Natural killer cell (primary cell): ENCODE results near the gene ARL3. TPM values are rescaled to one million over a fixed set of nuclear protein-coding genes. Genes with fewer than 3 reads are reported as not detected.

Experiments
- ATAC-seq, 3 donors: fragments of 150-1000 bp in 2 of 3; fragments of 200-7000 bp in 1 of 3; cut with Tn5 transposase; 1 replicate in 1 of 3; 2 replicates in 2 of 3; pipeline ENCODE4 v1.10.0; 2021; ENCODE audit warnings: mild to moderate bottlenecking in 2 of 3, moderate library complexity in 2 of 3
- DNase-seq, 2 donors: peaks; one replicate each; pipeline versions ENCODE4 v3.0.0 to v3.0.0-alpha.2; 2013 to 2021; ENCODE audit warnings: mixed read lengths in 1 of 2
- H3K27ac ChIP-seq: one replicate; pipeline ENCODE4 v1.5.1; 2013; ENCODE audit warnings: mild to moderate bottlenecking, low read length
- H3K27me3 ChIP-seq: one replicate; pipeline ENCODE4 v1.6.1; 2013; ENCODE audit warnings: low read length; ENCODE audit not compliant: control insufficient read depth, insufficient read depth
- H3K36me3 ChIP-seq: one replicate; pipeline ENCODE4 v1.6.1; 2013; ENCODE audit warnings: low read length; ENCODE audit not compliant: control insufficient read depth, insufficient read depth
- H3K4me1 ChIP-seq: one replicate; pipeline ENCODE4 v1.6.1; 2013; ENCODE audit warnings: low read length; ENCODE audit not compliant: control insufficient read depth, insufficient read depth
- H3K4me3 ChIP-seq: one replicate; pipeline ENCODE4 v1.5.1; 2013; ENCODE audit warnings: low read length
- H3K9me3 ChIP-seq: one replicate; pipeline ENCODE4 v1.6.1; 2013; ENCODE audit warnings: low read length; ENCODE audit not compliant: control insufficient read depth, insufficient read depth
- H3K27ac Mint-ChIP-seq, 2 donors: one replicate each; pipeline ENCODE4 v1.8.0; 2022; ENCODE audit warnings: mild to moderate bottlenecking in 2 of 2, mixed read lengths in 2 of 2, moderate library complexity in 1 of 2
- H3K27me3 Mint-ChIP-seq, 2 donors: one replicate each; pipeline ENCODE4 v1.8.0; 2022; ENCODE audit warnings: low read depth in 2 of 2, mixed read lengths in 2 of 2
- H3K36me3 Mint-ChIP-seq: one replicate; pipeline ENCODE4 v1.8.0; 2022; ENCODE audit warnings: mixed read lengths
- H3K4me1 Mint-ChIP-seq, 2 donors: one replicate each; pipeline ENCODE4 v1.8.0; 2022; ENCODE audit warnings: mixed read lengths in 2 of 2
- H3K4me3 Mint-ChIP-seq: one replicate; pipeline ENCODE4 v1.8.0; 2022; ENCODE audit warnings: mild to moderate bottlenecking, moderate library complexity, mixed read lengths
- H3K9me3 Mint-ChIP-seq, 2 donors: one replicate each; pipeline ENCODE4 v1.8.0; 2022; ENCODE audit warnings: mixed read lengths in 2 of 2
- WGBS: methylation state at CpG from one replicate; pipeline ENCODE4 v1.1.7; 2013; ENCODE audit warnings: missing lambda C conversion rate; ENCODE audit not compliant: insufficient coverage; 5-methylcytosine and 5-hydroxymethylcytosine counted together
- intact Hi-C: fragments of 100-400 bp; cut with micrococcal nuclease; formaldehyde crosslinking; loops from one replicate; pipeline ENCODE4 v1.14.2; 2022
- total RNA-seq, 4 donors: library from RNA; stranded (reverse); fragments of 120-200 nt in 1 of 4; gene quantifications; one replicate each; pipeline versions ENCODE4 v1.2.3 to v1.2.4, GENCODE V29; 2013 to 2022
- TF ChIP-seq, protein P1 (sequence below): fragments of 200-600 bp; IDR thresholded peaks from one replicate; pipeline ENCODE4 v1.8.0; 2022; ENCODE audit warnings: antibody characterized with exemption

The ARL3 gene
- total RNA-seq, 3 donors from 2014 or later (not counting 1 experiment from before 2014, with no cell fraction given) = 1.4 to 1.7 (median 1.5) TPM

DNA sequence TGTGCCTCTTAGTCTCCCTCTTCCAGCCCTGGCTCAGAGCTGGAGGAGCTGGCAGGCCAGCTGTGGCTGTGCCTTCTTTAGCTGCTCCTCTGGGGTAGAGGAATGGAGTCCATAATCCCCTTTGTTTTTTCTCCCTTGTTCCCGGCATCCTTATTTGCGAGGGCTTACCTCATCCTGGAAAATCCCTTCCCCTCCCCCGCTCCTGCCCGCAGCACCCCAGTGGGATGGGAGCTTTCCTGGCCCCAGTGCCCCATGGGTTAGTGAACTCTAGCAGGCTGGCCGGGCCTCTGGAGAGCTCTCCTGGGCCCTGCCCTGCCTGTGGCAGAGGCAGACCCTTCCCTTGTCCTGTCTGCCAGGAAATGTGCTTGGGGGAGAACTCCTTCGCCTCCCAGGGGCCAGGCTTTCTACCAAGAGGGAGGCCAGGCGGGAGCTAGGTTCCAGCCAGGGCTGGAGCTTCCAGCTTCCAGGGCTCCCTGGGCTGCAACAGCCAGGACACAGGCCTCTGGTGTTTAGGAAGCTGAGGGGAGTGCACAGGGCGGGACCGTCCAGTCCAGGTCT, 86.4 kb downstream of the ARL3 start:
- Mint-ChIP-seq H3K4me3 (no peak overlapping the region), H3K9me3 (no peaks in the 10 kb centered on the region), H3K27ac (no peak overlapping the region), H3K4me1 (peaks cover 0 to 4% of the 10 kb centered on the region in 2 donors), H3K27me3 (no peaks in the 10 kb centered on the region), H3K36me3 (no peaks in the 10 kb centered on the region)
- H3K27ac ChIP-seq = no peak overlapping the region
- no peaks in the 10 kb centered on the region for H3K27me3 ChIP-seq
- 94% methylated on average over 8 of the region's 9 CpGs for WGBS
- no peaks in the 10 kb centered on the region for H3K9me3 ChIP-seq
- intact Hi-C loops = no loop called here
- TF ChIP-seq, protein P1, sequence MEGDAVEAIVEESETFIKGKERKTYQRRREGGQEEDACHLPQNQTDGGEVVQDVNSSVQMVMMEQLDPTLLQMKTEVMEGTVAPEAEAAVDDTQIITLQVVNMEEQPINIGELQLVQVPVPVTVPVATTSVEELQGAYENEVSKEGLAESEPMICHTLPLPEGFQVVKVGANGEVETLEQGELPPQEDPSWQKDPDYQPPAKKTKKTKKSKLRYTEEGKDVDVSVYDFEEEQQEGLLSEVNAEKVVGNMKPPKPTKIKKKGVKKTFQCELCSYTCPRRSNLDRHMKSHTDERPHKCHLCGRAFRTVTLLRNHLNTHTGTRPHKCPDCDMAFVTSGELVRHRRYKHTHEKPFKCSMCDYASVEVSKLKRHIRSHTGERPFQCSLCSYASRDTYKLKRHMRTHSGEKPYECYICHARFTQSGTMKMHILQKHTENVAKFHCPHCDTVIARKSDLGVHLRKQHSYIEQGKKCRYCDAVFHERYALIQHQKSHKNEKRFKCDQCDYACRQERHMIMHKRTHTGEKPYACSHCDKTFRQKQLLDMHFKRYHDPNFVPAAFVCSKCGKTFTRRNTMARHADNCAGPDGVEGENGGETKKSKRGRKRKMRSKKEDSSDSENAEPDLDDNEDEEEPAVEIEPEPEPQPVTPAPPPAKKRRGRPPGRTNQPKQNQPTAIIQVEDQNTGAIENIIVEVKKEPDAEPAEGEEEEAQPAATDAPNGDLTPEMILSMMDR = no peak
- no peak for ATAC-seq
- H3K4me3 ChIP-seq = no peak overlapping the region
- H3K4me1 ChIP-seq = peaks cover 2% of the 10 kb centered on the region
- peaks cover 9% of the 10 kb centered on the region for H3K36me3 ChIP-seq
- DNase-seq = no peak

- Histone ChIP-seq H3K27ac (no peak overlapping the region), H3K27me3 (no peaks in the 10 kb centered on the region), H3K4me3 (no peak overlapping the region), H3K36me3 (peaks cover 9% of the 10 kb centered on the region), H3K4me1 (no peaks in the 10 kb centered on the region), H3K9me3 (no peaks in the 10 kb centered on the region)
- peaks cover 0 to 4% of the 10 kb centered on the region in 2 donors for H3K4me1 Mint-ChIP-seq
- no peaks in the 10 kb centered on the region for H3K9me3 Mint-ChIP-seq
- WGBS = 91% methylated on average over 11 of the region's 12 CpGs
- DNase-seq = no peak
- ATAC-seq = no peak
- H3K36me3 Mint-ChIP-seq = no peaks in the 10 kb centered on the region
- H3K4me3 Mint-ChIP-seq = no peak overlapping the region
- TF ChIP-seq, protein P1 = no peak
- intact Hi-C loops = no loop called here
- no peak overlapping the region for H3K27ac Mint-ChIP-seq
- H3K27me3 Mint-ChIP-seq = no peaks in the 10 kb centered on the region
These were observed 86.9 kb downstream of the ARL3 start for GRCh38 chr10:102627291-102627735.

GRCh38 chr10:102626026-102626685, 88.0 kb downstream of the ARL3 start:
- peaks cover 10% of the 10 kb centered on the region for H3K36me3 ChIP-seq
- Mint-ChIP-seq H3K36me3 (no peaks in the 10 kb centered on the region), H3K27me3 (no peaks in the 10 kb centered on the region), H3K9me3 (no peaks in the 10 kb centered on the region), H3K4me1 (peaks cover 0 to 2% of the 10 kb centered on the region in 2 donors), H3K4me3 (no peak overlapping the region), H3K27ac (no peak overlapping the region)
- intact Hi-C loops = no loop called here
- DNase-seq (no peak), ATAC-seq (no peak)
- no peaks in the 10 kb centered on the region for H3K27me3 ChIP-seq
- TF ChIP-seq, protein P1 = no peak
- 84% methylated on average over 10 of the region's 10 CpGs for WGBS
- H3K9me3 ChIP-seq = no peaks in the 10 kb centered on the region
- no peaks in the 10 kb centered on the region for H3K4me1 ChIP-seq
- no peak overlapping the region for H3K4me3 ChIP-seq
- H3K27ac ChIP-seq = no peak overlapping the region
